VCaP (cell line): ENCODE measurements around the gene DNAH17.
"Not testable (repeated sequence)": the region's sequence is repeated elsewhere in the genome, so short reads cannot be mapped to it uniquely, and the experiment has no call there.

ENCODE experiments used
- H3K27ac ChIP-seq: fragments of 450-650 bp; 2 replicates; pipeline ENCODE4 v1.5.1; 2017
- TF ChIP-seq, protein P1 (sequence below): fragments of 450-650 bp; conservative IDR thresholded peaks from 2 replicates; pipeline ENCODE4 v1.5.1; 2017; ENCODE audit warnings: mild to moderate bottlenecking, moderate library complexity

Gene DNAH17

DNA sequence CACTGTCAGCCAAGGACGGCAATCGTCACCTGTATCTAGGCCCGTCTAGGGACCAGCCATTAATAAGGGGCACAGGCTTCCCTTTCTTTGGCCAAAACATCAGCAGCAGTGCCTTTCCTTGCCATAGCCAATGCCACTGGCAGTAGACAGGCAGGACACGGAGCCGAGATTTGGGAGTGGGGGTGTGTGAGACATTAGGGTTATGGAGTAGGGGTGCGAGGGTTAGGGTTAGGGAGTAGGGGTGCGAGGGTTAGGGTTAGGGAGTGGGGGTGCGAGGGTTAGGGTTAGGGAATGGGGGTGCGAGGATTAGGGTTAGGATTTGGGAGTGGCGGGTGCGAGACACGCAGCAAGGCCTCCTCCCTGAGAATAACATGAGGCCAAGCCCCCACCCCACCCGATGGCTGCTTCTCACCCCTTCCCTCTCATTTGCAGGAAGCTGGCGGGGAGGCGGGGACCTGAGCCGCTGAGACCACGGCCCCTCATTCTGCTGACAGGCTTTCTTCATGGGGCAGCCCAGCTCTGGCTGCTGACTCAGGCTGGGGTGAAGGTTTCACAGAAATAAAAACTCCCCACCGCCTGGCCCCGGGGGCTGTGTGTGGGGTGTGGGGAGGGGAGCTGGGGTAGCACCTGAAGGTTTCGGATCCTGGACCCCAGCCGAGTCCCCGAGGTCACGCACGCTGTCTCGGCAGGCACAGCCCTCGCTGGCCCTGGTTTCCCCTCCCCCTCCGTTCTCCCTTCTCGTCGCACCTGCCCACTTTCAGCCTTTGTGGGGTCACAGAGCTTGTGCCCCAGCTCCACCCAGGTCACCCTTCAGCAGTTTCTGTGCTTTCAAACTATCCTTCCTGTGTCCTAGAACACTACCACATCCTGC, 104.9 kb downstream of the DNAH17 start:
- no peak overlapping the region for H3K27ac ChIP-seq

DNA sequence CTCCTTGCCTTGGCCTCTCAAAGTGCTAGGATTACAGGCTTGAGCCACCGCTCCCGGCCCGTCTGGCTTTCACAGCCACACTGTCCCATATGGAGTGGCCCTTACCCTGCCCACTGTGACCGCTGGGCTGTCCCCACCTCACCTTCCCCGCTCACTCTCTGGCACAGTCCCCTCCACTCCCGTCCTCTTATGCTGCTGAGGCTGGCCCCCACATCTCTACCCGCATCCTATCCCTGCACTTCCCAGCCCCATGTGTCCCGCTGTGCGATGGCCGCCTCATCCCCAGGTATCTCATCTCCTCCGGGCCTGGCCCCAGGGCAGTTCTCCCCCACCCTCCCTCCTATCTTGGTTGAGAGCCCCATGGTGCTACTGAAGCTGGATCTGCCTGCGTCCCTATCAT, 105.6 kb downstream of the DNAH17 start:
- H3K27ac ChIP-seq = no peak overlapping the region
- TF ChIP-seq, protein P1, sequence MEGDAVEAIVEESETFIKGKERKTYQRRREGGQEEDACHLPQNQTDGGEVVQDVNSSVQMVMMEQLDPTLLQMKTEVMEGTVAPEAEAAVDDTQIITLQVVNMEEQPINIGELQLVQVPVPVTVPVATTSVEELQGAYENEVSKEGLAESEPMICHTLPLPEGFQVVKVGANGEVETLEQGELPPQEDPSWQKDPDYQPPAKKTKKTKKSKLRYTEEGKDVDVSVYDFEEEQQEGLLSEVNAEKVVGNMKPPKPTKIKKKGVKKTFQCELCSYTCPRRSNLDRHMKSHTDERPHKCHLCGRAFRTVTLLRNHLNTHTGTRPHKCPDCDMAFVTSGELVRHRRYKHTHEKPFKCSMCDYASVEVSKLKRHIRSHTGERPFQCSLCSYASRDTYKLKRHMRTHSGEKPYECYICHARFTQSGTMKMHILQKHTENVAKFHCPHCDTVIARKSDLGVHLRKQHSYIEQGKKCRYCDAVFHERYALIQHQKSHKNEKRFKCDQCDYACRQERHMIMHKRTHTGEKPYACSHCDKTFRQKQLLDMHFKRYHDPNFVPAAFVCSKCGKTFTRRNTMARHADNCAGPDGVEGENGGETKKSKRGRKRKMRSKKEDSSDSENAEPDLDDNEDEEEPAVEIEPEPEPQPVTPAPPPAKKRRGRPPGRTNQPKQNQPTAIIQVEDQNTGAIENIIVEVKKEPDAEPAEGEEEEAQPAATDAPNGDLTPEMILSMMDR = no peak

More for the DNA sequence above, 104.9 kb downstream of the DNAH17 start:
- TF ChIP-seq, protein P1 = no peak

- H3K27ac ChIP-seq = no peak overlapping the region
- TF ChIP-seq, protein P1 = no peak
Observed at GRCh38 chr17:78469443-78469842, 107.8 kb downstream of the DNAH17 start.

DNA sequence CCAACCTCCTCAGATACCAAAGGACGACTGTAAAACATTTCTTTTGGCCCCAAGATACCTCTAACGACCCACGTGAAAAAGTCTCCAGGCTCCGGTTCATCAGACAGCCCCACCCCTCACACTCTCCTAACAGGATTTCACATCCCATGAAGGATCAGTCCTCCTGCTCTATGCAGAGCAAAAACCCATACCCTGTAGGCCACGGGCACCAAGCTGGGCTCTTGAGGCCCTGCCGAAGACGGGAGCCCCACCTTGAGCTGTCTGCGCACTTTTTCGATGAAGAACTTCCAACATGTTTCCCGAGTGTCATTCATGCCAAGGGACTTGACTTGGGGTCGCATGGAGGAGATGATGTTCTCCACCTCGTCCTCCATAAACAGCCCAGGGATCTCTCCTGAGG, 108.8 kb downstream of the DNAH17 start:
- TF ChIP-seq, protein P1 = no peak
- no peak overlapping the region for H3K27ac ChIP-seq

- H3K27ac ChIP-seq = no peak overlapping the region
- TF ChIP-seq, protein P1 = no peak
Observed at GRCh38 chr17:78466786-78467715, 110.1 kb downstream of the DNAH17 start.

DNA sequence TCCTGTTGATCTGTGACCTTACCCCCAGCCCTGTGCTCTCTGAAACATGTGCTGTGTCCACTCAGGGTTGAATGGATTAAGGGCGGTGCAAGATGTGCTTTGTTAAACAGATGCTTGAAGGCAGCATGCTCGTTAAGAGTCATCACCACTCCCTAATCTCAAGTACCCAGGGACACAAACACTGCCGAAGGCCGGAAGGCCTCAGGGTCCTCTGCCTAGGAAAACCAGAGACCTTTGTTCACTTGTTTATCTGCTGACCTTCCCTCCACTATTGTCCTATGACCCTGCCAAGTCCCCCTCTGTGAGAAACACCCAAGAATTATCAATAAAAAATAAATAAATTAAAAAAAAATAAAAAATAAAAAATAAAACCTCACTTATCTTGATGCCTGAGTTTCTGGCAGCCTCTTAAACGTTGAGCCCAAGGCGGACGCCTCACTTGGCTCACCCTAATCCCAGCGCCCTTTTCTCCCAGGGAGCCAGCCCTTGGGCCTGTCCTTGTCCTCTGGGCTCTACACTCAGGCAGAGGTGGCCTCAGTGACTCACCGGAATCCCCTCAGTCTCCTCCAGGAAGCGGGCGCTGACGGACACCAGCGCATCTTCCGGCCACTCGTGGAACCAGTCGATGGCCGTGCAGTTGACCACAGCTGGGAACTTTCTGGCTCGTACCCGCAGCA, 110.9 kb downstream of the DNAH17 start:
- not testable (repeated sequence) for H3K27ac ChIP-seq

DNA sequence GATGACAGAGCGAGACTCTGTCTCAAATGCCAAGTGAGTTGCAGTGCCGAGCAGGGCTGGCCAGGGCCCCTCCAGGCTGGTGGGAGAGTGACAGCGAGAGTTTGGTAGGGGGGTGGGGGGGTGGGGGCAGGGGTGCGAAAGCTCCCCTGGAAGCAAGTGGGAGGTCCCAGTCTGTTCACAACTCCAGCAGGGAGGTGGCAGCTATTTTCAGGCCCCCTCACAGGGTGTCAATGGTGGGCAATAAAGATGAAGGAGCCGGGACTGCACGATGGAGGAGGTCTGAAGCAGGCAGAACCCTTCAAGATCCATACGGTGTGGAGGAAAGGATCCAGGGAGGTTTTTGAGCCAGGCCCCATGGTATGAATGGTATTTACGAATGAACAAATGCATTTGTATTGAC, 115.0 kb downstream of the DNAH17 start:
- TF ChIP-seq, protein P1 = no peak
- H3K27ac ChIP-seq = no peak overlapping the region
